ENCODE results near the gene UBE2F. TPM values are rescaled to one million over a fixed set of nuclear protein-coding genes. Genes with fewer than 3 reads are reported as not detected.

Gene UBE2F
- total and polyA plus RNA-seq, 2 of the 13 experiments (the other 11 are each of a cell fraction or from before 2014, with no cell fraction given) = 35.4 to 73.1 TPM

- TF ChIP-seq HNF1A (IDR thresholded peaks at IDR 0.05; ENCODE audit: low read depth) = no peak
- TF ChIP-seq HNF1A (CRISPR knock-in tag; IDR thresholded peaks at IDR 0.05; ENCODE audit: borderline replicate concordance) = no peak
Measured at GRCh38 chr2:237968048-237968862, 1.4 kb downstream of the UBE2F start (continued).

GRCh38 chr2:237971661-237972060, 4.8 kb downstream of the UBE2F start:
- ATAC-seq (no peak), DNase-seq (ENCODE audit: low spot score) (no peak), FAIRE-seq (no peak)
- Histone ChIP-seq H2AFZ (ENCODE audit: low read length) (no peak overlapping the region), H3K9ac (ENCODE audit: insufficient read depth, low read depth, low read length) (no peak overlapping the region), H3K9me3 (ENCODE audit: low read length) (no peaks in the 10 kb centered on the region), H3K79me2 (ENCODE audit: insufficient read depth, low read length) (peaks cover 67% of the 10 kb centered on the region), H3K27me3 (ENCODE audit: control insufficient read depth in 1 of 2, insufficient read depth in 2 of 2, low read length in 2 of 2) (no peaks in the 10 kb centered on the region; a peak in 1 of 5 replicates), H3K4me2 (ENCODE audit: low read depth, low read length) (no peak overlapping the region), H3K27ac (ENCODE audit: extremely low read length, insufficient read depth, low read length) (no peak overlapping the region), H3K36me3 (replicated peaks in 1 of 2; ENCODE audit: control insufficient read depth in 1 of 2, insufficient read depth in 2 of 2, low read length in 2 of 2) (peaks cover 4 to 20% of the 10 kb centered on the region in 2 experiments; a peak in 4 of 5 replicates), H4K20me1 (ENCODE audit: insufficient read depth, low read length) (peaks cover 24% of the 10 kb centered on the region), H3K4me3 (replicated peaks in 1 of 3; ENCODE audit: insufficient read depth in 1 of 3, low read depth in 2 of 3, low read length in 3 of 3) (no peak overlapping the region), H3K4me1 (ENCODE audit: insufficient read depth, low read length) (peaks cover 30% of the 10 kb centered on the region)
- ChIA-PET POLR2A (no interaction called here), CTCF (ENCODE audit: low intra/inter-chr PET ratio, low total read pairs) (no interaction called here)
- no TSS peak for BruUV-seq (replicated peaks)
- intact Hi-C loops (cut with micrococcal nuclease; ENCODE audit: unreplicated experiment) (no loop called here), in situ Hi-C loops (cut with HindIII; ENCODE audit: extremely low pct_ligation_motif_present, low pct_unique_long_range_greater_than_20kb) (no loop called here)
- TF ChIP-seq KLF11 (CRISPR knock-in tag; IDR thresholded peaks at IDR 0.05) (no peak), ATF2 (CRISPR knock-in tag; IDR thresholded peaks at IDR 0.05) (no peak), NFE2 (CRISPR knock-in tag; IDR thresholded peaks at IDR 0.05) (no peak), CHD4 (IDR thresholded peaks at IDR 0.05; ENCODE audit: borderline replicate concordance, low read length) (no peak), EED (CRISPR knock-in tag; IDR thresholded peaks at IDR 0.05) (no peak), NFATC3 (CRISPR knock-in tag; IDR thresholded peaks at IDR 0.05) (no peak), THAP7 (CRISPR knock-in tag; IDR thresholded peaks at IDR 0.05) (no peak), TGIF2 (CRISPR knock-in tag; IDR thresholded peaks at IDR 0.05) (no peak), SKI (IDR thresholded peaks at IDR 0.05; ENCODE audit: partially characterized antibody) (no peak), PBX3 (CRISPR knock-in tag; IDR thresholded peaks at IDR 0.05; ENCODE audit: borderline replicate concordance) (no peak), SRSF1 (optimal IDR thresholded peaks at IDR 0.05; ENCODE audit: low read depth, low read length) (no peak), RAD51 (IDR thresholded peaks at IDR 0.05; ENCODE audit: borderline replicate concordance) (no peak), KDM2A (CRISPR knock-in tag; IDR thresholded peaks at IDR 0.05; ENCODE audit: borderline replicate concordance, low read depth) (no peak), TBX2 (CRISPR knock-in tag; IDR thresholded peaks at IDR 0.05; ENCODE audit: borderline replicate concordance) (no peak)
- 71% methylated on average over 4 of the region's 4 CpGs for WGBS (ENCODE audit: low lambda C conversion rate)
